GM11168 (cell line): ENCODE measurements around the gene PANK4.

Experiments used
- in situ Hi-C: fragments of 300-500 bp; cut with MboI; formaldehyde crosslinking; loops from one replicate; pipeline ENCODE4 v1.12.0; 2022; ENCODE audit warnings: low sequenced_read_pairs; ENCODE audit not compliant: unreplicated experiment

The PANK4 gene

GRCh38 chr1:2517966-2518365 is 8.4 kb downstream of the PANK4 start:
- in situ Hi-C loops, result no loop called here

DNA sequence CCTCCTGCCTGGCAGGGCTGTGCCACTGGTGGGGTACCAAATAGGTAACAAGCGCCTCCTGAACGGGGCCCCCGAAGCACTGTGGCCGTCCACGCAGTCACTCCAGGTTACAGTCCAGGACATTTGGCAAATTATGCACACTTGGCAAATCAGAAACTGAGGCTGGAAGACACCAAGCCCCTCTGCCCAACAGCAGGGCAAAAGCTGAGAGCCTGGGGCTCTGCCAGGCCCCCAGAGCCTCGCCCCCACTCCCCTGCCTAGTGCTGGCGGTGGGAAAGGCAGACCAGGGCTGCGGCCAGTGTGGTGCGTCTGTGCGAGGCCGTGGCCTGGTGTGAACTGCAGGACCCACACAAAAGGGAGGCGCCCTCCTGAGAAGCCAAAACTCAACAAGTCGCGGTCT is 9.4 kb downstream of the PANK4 start:
- in situ Hi-C loops, result no loop called here

- in situ Hi-C loops, result no loop called here
Observed at GRCh38 chr1:2516124-2516523, 10.3 kb downstream of the PANK4 start.

- in situ Hi-C loops, result no loop called here
Observed at GRCh38 chr1:2515763-2516080, 10.7 kb downstream of the PANK4 start.

DNA sequence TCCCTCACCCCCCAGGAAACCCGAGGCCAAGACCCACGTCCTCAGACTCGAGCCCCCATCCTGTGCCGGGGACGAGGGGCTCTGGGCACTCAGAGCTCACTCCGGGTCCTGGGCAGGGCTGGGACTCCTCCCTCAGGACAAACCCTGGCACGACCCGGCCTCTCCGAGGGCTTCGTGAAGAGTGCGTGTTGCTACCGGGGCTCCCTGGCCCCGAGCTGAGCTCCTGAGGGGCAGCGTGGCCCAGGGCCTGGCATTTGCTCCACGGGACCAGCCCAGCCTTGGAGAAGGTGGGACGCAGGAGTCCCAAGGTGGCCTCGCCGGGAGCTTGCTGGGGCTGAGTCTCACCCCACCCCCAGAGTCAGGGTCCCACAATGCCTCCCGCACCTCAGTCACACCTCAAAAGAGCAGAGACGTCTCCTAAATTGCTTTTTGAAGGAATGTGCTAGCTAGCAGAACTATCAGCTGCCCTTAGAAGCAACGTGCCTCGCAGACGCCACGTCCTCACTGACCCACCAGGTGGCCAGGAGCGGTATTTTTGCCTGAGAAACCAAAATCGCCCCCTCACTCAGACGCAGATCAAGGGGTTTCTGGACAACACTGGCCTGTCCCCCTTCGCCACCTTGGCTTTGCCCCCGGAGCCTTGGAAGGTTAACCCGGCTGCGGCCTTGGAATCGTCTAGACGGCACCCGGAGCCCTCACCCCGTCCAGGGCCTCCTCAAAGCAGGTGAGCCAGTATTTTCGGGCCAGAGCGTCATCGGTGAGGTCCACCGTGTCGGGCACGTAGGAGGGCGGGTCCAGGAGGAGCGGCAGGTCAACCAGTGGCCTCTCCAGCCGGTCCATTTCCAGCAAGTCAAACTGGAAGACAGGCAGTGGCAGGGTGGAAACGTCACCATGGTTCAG is 11.3 kb downstream of the PANK4 start:
- in situ Hi-C loops, result no loop called here

GRCh38 chr1:2513939-2514652 is 12.3 kb downstream of the PANK4 start:
- in situ Hi-C loops, result no loop called here

DNA sequence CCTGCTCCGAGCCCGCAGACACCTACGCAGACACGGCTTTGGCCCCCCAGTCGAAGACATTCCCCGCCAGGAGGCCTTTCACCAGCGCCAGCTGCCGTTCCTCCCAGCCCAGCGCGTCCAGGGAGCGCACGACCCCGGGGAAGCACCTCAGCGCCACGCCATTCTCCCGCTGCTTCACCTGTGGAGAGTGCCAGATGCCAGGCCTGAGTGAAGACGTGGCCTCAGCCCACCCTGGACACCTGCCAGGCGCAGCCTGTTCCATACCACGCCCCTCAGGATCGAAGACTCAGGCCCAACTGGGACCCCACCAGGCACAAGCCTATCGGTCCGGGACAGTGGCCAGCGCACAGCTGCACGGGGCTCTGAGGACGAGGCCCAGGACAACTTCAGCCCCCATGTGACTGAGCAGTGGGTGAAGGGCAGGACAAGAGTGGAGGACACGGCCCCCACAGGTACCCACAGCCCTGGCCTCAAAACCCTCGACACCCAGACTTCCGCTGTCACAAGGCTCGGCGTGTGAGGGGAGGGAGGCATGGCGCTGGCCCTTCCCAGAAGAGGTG is 13.5 kb downstream of the PANK4 start:
- in situ Hi-C loops, result no loop called here

- in situ Hi-C loops, result no loop called here
Observed at GRCh38 chr1:2510366-2511155, 15.8 kb downstream of the PANK4 start.

DNA sequence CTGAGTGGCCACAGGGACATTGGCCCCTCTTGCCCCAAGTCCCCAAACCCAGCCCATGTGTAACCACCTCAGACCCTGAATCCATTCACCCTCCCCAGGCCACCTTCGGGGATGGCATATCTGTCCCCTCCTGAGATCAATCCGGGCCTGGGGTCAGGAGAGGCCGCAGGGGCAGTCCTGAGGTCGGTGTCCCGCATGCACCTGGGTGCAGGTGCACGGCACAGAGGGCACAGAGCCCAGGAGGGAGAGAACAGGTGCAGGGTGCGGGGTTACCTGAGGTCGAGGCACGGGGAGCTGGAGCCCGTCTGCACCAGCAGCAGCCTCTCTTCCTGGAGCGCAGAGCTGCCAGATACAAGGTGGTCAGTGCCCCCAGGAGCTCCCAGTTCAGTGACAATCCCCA is 16.8 kb downstream of the PANK4 start:
- in situ Hi-C loops, result no loop called here

GRCh38 chr1:2508751-2509150 is 17.6 kb downstream of the PANK4 start:
- in situ Hi-C loops, result no loop called here

- in situ Hi-C loops, result no loop called here
Observed at GRCh38 chr1:2508180-2508579, 18.2 kb downstream of the PANK4 start.

- in situ Hi-C loops, result no loop called here
Observed at GRCh38 chr1:2507744-2508155, 18.6 kb downstream of the PANK4 start.

DNA sequence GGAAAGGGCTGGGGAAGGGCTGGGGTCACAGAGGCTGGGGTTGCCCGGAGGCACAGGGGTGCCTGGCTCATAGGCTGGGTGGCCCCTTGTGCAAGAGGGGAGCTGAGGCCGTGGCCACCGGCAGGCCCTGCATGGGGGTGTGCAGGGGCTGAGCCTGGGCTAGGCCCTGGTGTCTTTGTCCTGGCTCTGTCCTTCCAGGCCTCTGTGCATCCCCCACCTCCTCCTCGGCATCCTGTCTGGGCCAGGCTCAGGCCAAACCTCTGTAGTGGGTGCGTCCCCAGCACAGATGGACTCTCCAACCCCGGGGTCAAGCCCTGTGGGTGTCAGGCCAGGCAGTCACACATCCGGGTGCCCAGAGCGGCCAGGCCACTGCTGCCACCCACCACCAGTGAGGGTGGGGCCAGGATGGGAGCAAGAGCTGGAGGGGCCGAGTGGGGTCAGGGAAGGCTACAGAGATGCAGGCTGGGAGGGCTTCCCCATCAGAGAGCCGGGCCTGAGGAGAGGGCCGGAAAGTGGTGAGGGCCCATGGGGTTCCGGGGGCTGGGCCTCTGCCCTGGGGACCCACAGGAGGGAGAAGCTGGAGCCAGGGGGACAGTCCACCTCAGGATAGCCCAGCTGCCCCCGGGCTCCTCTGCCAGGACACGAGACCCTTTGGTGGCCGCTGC is 19.4 kb downstream of the PANK4 start:
- in situ Hi-C loops, result no loop called here

GRCh38 chr1:2506007-2506860 is 20.2 kb downstream of the PANK4 start:
- in situ Hi-C loops, result no loop called here

DNA sequence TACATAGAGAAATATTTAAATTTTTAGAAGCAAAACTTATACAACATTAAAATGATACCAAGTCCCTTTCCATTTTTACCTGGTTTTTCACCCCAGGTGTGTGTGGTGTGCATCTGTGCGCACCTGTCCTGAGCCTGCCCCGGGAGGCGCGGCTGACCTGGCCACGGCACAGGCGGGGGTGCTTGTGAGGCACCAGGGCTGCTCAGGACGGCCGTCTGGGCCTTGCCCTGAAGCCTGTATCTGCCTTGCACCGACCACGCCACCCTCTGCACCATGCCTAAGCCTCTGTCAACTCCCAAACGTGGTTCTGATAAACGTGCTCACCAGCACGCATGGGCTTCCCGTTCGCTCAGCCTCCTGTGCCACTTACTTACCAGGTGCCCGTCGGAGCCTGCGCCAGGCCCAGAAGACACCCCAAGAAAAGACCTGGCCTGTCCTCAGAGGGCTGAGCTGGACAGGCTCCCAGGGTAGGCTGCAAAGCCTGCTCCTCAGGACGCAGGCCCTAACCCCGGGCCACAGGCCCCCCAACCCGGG is 20.9 kb downstream of the PANK4 start:
- in situ Hi-C loops, result no loop called here

GRCh38 chr1:2504949-2505272 is 21.5 kb downstream of the PANK4 start:
- in situ Hi-C loops, result no loop called here

GRCh38 chr1:2504225-2504948 is 22.0 kb downstream of the PANK4 start:
- in situ Hi-C loops, result no loop called here

DNA sequence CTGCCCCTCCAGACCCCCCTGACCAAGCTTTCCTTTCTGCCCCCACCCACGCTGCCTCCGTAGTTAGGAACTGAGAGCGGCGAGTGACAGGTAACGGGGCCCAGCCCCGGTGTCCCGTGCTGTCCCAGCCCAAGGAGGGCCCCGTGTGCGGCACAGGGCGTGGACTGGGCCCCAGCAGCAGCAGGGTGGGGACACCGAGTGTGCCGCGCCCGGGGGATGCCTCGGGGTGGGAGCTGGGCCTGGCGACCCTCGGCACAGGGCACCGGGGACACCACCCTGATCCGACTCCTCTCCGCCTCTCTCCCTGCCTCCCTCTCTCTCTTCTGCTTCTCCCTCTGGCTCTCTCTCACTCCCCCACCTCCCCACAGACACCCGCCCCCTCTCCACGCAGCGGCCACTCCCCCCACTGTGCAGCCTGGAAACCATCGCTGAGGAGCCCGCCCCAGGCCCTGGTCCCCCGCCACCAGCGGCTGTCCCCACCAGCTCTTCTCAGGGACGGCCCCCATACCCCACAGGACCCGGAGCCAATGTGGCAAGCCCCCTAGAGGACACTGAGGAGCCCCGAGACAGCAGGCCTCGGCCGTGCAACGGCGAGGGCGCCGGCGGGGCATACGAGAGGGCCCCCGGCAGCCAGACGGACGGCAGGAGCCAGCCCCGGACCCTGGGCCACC is 22.7 kb downstream of the PANK4 start:
- in situ Hi-C loops, result no loop called here
